Transverse colon (tissue), 4 donors: ENCODE results near the gene RNF183.

Experiments used
- CTCF ChIP-seq, 5 experiments: fragments of 200-600 bp in 3 of 5; fragments of 450-650 bp in 2 of 5; sonication (generic) in 3 of 5; IDR thresholded peaks; 1 replicate in 2 of 5; 2 replicates in 3 of 5; pipeline ENCODE4 v1.5.1; 2016 to 2017; ENCODE audit warnings: antibody characterized with exemption in 5 of 5, inconsistent platforms in 3 of 5, mild to moderate bottlenecking in 2 of 5, moderate library complexity in 1 of 5
- EP300 ChIP-seq: sonication (generic); formaldehyde crosslinking; IDR thresholded peaks from one replicate; pipeline ENCODE4 v1.6.1; 2017; ENCODE audit warnings: antibody characterized with exemption, low read depth
- POLR2A ChIP-seq: fragments of 450-650 bp; IDR thresholded peaks from one replicate; pipeline ENCODE4 v1.6.1; 2016; ENCODE audit warnings: antibody characterized with exemption, mild to moderate bottlenecking, moderate library complexity
- POLR2AphosphoS5 ChIP-seq, 3 donors: sonication (generic); formaldehyde crosslinking; IDR thresholded peaks; one replicate each; pipeline ENCODE4 v1.6.1; 2016; ENCODE audit warnings: antibody characterized with exemption in 3 of 3

- no peak for TF ChIP-seq POLR2A
- no peak for TF ChIP-seq CTCF (IDR thresholded peaks at IDR 0.05)
- TF ChIP-seq POLR2AphosphoS5 (IDR thresholded peaks at IDR 0.05): no peak
- no peak for TF ChIP-seq EP300
Observed at GRCh38 chr9:113345671-113346070, 42.5 kb upstream of the RNF183 start.
